Chondrocyte (in vitro differentiated cells): ENCODE results near the gene IQCK. TPM values are rescaled to one million over a fixed set of nuclear protein-coding genes. Genes with fewer than 3 reads are reported as not detected.

ENCODE experiments used
- DNase-seq: peaks from one replicate; pipeline ENCODE4 v3.0.0; 2021; ENCODE audit warnings: mixed read lengths, low spot score
- H3K27ac Mint-ChIP-seq: one replicate; pipeline ENCODE4 v1.8.0; 2021; ENCODE audit warnings: mild to moderate bottlenecking, moderate library complexity, mixed read lengths; ENCODE audit not compliant: unreplicated experiment
- H3K27me3 Mint-ChIP-seq: 2 replicates; pipeline ENCODE4 v1.8.0; 2021; ENCODE audit warnings: low read depth, mixed read lengths
- H3K36me3 Mint-ChIP-seq: 2 replicates; pipeline ENCODE4 v1.8.0; 2021; ENCODE audit warnings: low read depth, mixed read lengths
- H3K4me1 Mint-ChIP-seq: 2 replicates; pipeline ENCODE4 v1.8.0; 2021; ENCODE audit warnings: low read depth, mild to moderate bottlenecking, mixed read lengths
- H3K4me3 Mint-ChIP-seq: one replicate; pipeline ENCODE4 v1.8.0; 2021; ENCODE audit warnings: mild to moderate bottlenecking, moderate library complexity, mixed read lengths; ENCODE audit not compliant: unreplicated experiment
- H3K9me3 Mint-ChIP-seq: 2 replicates; pipeline ENCODE4 v1.8.0; 2021; ENCODE audit warnings: low read depth, mixed read lengths
- total RNA-seq: library from RNA; stranded (reverse); gene quantifications from 3 replicates; pipeline ENCODE4 v1.2.1, GENCODE V29; 2021
- TF ChIP-seq, protein P1 (sequence below): fragments of 200-600 bp; sonication (generic); IDR thresholded peaks from 2 replicates; pipeline ENCODE4 v1.5.0; 2021; ENCODE audit warnings: antibody characterized with exemption, mild to moderate bottlenecking, moderate library complexity

The IQCK gene
- total RNA-seq, 1 donor from 2014 or later = 3.8 TPM

DNA sequence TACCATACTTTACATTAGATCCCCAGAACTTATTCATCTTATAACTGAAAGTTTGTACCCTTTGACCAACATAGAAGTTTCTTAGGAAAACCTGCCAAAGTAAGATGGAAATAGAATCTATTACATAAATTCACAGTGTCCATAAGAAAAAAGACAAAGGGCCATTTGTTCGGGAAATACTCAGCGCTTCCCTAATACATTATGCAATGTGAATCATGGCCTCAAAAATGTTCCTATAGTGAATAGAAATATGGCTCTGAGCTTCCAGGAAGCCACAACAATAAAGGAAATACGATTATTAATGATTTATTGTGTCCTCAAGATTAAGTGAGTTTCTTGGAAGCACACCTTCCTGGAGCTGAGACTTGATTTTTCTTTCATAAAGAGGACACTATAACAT, 115.1 kb downstream of the IQCK start:
- TF ChIP-seq, protein P1, sequence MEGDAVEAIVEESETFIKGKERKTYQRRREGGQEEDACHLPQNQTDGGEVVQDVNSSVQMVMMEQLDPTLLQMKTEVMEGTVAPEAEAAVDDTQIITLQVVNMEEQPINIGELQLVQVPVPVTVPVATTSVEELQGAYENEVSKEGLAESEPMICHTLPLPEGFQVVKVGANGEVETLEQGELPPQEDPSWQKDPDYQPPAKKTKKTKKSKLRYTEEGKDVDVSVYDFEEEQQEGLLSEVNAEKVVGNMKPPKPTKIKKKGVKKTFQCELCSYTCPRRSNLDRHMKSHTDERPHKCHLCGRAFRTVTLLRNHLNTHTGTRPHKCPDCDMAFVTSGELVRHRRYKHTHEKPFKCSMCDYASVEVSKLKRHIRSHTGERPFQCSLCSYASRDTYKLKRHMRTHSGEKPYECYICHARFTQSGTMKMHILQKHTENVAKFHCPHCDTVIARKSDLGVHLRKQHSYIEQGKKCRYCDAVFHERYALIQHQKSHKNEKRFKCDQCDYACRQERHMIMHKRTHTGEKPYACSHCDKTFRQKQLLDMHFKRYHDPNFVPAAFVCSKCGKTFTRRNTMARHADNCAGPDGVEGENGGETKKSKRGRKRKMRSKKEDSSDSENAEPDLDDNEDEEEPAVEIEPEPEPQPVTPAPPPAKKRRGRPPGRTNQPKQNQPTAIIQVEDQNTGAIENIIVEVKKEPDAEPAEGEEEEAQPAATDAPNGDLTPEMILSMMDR = no peak
- peak overlapping the region; percentile 2 for H3K27ac Mint-ChIP-seq
- no peak for DNase-seq
- no peaks in the 10 kb centered on the region for H3K9me3 Mint-ChIP-seq
- H3K27me3 Mint-ChIP-seq = no peaks in the 10 kb centered on the region
- H3K4me1 Mint-ChIP-seq = peaks cover 24% of the 10 kb centered on the region
- H3K4me3 Mint-ChIP-seq = no peak overlapping the region
- H3K36me3 Mint-ChIP-seq = no peaks in the 10 kb centered on the region

DNA sequence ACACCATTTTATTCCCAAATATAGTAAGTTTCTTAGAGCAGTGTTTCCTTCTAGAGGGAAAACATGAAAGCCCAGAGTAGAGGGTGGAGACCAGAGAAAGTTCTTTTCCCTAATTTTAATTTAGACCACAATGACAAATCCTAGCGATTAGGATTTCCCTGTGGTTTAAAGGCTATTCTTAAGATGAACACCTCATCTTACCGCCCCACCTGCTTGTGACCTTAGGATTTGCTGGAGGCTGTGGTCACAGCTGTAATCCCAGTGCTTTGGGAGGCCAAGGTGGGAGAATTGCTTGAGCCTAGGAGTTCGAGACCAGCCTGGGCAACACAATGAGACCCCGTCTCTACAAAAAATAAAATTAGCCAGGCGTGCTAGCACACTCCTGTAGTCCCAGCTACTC, 115.5 kb downstream of the IQCK start:
- Mint-ChIP-seq H3K27me3 (no peaks in the 10 kb centered on the region), H3K4me1 (peaks cover 24% of the 10 kb centered on the region), H3K27ac (no peak overlapping the region), H3K4me3 (no peak overlapping the region), H3K9me3 (no peaks in the 10 kb centered on the region), H3K36me3 (no peaks in the 10 kb centered on the region)
- TF ChIP-seq, protein P1 = no peak
- no peak for DNase-seq

DNA sequence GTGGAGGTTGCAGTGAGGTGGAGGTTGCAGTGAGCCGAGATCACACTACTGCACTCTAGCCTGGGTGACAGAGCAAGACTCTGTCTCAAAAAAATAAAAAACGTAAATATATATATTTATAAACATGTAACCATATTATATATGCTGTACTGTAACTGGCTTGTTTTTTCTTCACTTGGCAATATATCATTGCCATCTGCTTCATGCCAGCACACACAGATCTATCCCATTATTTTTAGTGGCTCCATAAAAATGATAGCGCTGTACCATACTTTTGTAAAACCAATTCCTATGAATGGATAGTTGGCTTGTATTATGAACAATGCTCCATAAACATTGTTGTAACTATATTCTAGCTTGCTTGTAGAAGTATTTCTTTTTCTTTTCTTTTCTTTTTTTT, 117.1 kb downstream of the IQCK start:
- H3K27ac Mint-ChIP-seq = no peak overlapping the region

DNA sequence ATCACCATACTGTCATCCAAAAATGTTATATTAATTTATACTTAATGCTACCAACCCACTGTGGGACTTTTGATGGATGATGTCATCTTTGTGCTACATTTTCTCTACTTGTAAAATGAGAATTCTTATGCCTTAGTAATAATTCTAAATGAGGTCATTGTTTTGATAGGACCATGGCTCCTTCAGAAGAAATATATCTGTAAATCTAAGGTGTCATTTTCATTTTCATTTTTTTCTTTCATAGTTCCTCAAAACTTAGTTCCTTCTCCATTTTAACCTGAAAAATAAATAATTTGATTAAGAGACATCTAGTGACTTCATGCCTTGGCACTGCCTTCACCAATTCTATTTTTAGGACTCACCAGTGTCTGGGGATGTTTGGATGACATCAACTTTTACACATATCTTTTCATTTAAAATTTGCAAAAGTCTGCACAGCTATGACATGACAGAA, 117.9 kb downstream of the IQCK start:
- H3K27ac Mint-ChIP-seq = peak overlapping the region; percentile 65
- TF ChIP-seq, protein P1 = no peak
- H3K9me3 Mint-ChIP-seq = no peaks in the 10 kb centered on the region
- no peaks in the 10 kb centered on the region for H3K27me3 Mint-ChIP-seq
- H3K4me3 Mint-ChIP-seq = no peak overlapping the region
- peaks cover 21% of the 10 kb centered on the region for H3K4me1 Mint-ChIP-seq
- no peaks in the 10 kb centered on the region for H3K36me3 Mint-ChIP-seq
- no peak for DNase-seq

More for the DNA sequence above, 117.1 kb downstream of the IQCK start:
- TF ChIP-seq, protein P1 = no peak
- Mint-ChIP-seq H3K9me3 (no peaks in the 10 kb centered on the region), H3K4me1 (peaks cover 24% of the 10 kb centered on the region), H3K36me3 (no peaks in the 10 kb centered on the region), H3K4me3 (no peak overlapping the region), H3K27me3 (no peaks in the 10 kb centered on the region)
- no peak for DNase-seq

DNA sequence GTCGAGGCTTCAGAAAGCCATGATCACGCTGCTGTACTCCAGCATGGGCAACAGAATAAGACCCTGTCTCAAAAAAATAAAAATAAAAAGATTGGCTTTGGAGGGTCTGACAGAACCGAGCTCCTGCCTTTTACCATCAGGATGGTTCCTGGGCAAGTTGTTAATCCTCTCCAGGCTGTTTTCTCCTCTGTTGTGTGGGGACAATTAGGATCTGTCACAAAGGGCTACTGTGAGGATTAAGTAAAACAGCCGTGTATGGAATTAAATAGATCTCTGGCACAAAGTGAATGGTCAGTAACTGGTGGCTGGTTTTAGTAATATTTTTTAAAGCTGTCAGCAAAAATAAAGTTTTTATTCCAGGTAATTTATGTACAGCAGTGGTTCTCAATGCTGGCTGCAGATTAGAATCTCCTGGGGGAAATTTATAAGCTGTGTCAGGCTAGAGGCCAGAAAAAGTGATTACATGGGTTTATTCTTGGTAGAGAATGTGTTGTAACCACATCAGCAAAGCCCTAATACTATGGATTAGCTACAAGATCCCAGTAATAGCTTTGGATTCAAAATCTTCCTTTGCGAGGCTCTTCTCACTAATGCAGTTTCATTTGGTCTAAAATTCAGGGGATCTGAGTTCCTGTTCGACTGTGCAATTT, 119.4 kb downstream of the IQCK start:
- peaks cover 8% of the 10 kb centered on the region for H3K4me1 Mint-ChIP-seq

More for the DNA sequence above, 119.4 kb downstream of the IQCK start:
- Mint-ChIP-seq H3K36me3 (no peaks in the 10 kb centered on the region), H3K27me3 (no peaks in the 10 kb centered on the region), H3K4me3 (no peak overlapping the region), H3K9me3 (no peaks in the 10 kb centered on the region), H3K27ac (no peak overlapping the region)
- no peak for DNase-seq
- TF ChIP-seq, protein P1 = no peak
